ENCODE measurements around the gene CEP112.

GRCh38 chr17:65931246-65932149, 260.4 kb downstream of the CEP112 start:
- TF ChIP-seq CTCF (IDR thresholded peaks at IDR 0.05), result no peak
- TF ChIP-seq EZH2 (IDR thresholded peaks at IDR 0.05), result no peak

All from neural progenitor cell (in vitro differentiated cells).